ENCODE measurements around the gene HEMK1.

Gene HEMK1

DNA sequence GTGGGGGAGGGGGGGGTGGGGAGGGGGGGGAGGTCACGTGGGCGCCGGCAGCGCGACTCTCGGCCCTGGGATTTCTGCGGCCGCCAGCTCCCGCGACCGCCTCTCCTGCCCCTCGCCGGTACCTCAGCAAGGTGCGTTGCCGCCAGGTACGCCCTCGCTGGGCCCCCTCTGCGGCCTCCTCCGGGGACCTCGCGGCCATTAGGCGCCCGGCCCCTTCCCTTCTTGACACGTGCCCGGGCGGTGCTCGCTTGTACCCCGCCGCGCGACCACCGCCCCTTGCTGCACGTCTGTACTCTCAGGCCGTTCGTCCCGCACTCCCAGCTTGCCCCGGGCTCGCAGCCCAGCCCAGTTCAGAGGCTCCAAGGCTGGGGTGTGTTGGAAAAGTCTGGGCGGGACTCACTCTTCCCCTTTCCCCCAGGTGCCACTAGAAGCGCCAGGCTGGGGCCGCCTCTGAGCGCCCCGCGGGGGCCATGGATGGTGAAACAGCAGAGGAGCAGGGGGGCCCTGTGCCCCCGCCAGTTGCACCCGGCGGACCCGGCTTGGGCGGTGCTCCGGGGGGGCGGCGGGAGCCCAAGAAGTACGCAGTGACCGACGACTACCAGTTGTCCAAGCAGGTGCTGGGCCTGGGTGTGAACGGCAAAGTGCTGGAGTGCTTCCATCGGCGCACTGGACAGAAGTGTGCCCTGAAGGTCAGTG, 47.9 kb downstream of the HEMK1 start, which contains the start of gene MAPKAPK3:
Gene MAPKAPK3 (plus strand): TSS at position 56 of the 696 bp plus-strand sequence. CDS start 415 bp downstream, at position 471.
- no peak for DNase-seq

DNA sequence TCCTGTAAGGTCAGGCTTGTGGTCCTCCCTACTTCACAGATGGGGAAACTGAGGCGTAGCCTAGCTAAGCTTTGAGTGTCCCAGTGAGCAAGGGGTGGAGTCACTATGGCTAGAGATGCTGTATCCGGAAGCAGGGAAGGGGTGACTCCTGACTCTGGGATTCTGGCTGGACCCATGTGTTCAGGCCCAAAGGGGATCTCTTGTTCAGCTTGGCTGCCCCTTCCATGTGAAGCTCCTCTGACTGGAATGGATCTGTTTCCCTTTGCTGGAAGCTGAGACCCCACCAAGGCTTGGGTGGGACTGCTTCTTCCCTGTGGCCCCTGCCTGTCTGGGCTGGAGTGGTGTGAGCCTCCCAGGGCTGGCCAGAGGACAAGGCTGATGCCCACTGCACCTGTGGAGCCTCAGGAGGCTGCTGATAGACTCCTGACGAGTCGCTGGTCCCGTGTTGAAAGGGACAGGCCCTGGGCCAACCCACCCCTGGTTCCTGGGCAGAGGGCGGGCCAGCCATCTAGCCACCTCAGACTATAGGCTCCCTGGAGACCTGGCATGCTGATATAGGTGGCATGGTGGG, 48.7 kb downstream of the HEMK1 start:
- no peak for DNase-seq

DNA sequence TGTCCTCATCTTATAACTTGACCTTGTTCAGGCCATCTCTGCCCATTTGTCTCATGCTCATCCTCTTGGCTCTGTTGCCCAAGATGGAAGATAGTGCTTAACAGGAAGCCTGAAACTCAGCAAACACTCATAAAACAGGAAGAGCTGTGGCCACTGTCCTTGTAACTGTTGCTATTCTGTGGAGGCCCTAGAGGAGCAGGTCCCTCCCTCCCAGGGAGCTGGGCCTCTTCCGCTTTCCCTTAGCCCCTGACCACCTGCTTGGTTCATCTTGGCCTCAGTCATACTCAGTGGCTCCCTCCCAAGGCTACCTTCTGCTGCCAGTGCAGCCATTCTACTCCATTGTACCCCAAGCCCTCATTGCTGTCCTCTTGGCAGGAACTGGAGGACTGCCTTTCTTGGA, 51.1 kb downstream of the HEMK1 start:
- no peak for DNase-seq

DNA sequence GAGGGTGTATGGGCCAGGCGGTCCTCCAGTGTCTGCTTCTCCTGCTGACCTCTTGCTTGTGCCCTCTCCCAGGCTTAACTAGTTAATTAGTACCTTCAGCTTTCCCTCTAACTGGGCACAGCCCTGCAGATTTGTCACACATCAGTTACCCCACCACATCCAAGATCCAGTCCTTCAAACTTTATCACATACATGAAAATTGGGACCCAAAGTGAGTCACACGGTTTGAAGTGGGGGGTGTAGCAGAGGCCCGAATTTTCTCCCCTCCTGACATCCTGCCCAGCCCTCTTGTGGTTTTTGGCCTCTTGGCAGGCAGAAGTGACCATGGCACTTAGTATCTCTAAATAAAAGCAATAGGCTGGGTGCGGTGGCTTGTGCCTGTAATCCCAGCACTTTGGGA, 51.5 kb downstream of the HEMK1 start:
- no peak for DNase-seq

DNA sequence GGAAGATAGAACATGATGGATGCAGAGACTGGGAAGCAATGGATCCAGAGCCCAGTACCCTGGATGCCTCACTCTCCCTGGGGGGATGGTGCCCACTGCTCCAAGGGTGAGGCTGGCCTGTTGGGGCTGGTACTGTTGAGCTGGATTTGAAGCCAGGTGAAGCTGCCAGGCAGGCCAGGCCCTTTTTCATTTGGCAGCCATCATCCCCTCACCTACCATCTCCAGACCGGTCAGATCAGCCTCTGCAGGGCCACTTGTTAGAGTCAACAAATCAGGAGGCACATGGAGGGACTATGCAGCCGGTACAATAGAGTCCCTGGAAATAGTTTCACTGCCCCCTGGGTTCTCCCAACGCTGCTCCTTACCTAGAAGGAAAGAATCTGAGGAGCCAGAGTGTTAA, 53.6 kb downstream of the HEMK1 start:
- DNase-seq = no peak

DNA sequence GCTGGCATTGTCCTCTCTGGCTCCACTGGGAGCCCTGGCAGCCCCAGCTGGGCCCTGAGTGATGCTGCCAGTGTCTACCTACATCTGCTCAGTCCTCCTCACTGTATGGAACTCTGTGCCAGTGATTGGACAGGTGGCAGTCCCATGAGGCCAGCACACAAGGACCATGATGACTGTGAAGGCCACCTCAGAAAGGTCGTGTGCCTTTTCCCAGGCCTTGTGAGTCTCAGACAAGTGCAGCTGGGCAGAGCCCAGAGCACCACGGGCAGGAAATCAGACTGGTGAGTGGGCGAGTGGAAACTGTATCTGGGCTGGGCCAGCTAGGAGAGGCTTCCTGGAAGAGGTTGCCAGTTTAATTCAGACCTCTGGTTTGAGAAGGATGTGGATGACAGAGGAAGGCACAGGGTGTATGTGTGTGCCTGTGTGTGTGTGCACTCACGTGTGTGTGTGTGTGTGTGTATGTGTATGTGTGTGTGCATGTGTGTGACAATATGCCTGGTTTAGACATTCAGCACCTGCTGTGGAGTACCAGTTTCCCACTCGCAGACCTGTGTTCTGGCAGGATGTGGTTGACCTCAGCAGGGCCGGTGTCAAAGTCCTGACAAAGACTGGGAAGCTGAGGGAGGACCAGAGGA, 54.6 kb downstream of the HEMK1 start:
- no peak for DNase-seq

DNA sequence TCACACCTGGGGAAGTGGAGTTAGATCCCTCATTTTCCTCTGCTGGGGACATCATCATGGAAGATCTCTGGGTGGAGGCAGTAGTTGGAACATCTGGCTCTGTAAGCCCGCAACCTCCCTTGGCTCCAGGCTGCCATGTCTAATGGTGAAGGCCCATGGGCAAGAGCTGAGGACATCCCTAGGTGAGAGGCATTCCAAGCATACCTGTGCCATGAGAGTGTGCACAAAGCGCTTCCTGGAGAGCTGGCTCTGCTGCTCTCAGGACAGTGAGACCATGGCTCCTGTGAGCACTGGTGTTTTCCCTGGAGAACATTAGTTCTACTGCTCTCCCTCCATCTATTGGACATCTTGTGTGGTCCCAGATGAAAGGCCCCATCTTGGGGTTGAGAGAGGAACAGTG, 55.3 kb downstream of the HEMK1 start:
- DNase-seq = no peak

DNA sequence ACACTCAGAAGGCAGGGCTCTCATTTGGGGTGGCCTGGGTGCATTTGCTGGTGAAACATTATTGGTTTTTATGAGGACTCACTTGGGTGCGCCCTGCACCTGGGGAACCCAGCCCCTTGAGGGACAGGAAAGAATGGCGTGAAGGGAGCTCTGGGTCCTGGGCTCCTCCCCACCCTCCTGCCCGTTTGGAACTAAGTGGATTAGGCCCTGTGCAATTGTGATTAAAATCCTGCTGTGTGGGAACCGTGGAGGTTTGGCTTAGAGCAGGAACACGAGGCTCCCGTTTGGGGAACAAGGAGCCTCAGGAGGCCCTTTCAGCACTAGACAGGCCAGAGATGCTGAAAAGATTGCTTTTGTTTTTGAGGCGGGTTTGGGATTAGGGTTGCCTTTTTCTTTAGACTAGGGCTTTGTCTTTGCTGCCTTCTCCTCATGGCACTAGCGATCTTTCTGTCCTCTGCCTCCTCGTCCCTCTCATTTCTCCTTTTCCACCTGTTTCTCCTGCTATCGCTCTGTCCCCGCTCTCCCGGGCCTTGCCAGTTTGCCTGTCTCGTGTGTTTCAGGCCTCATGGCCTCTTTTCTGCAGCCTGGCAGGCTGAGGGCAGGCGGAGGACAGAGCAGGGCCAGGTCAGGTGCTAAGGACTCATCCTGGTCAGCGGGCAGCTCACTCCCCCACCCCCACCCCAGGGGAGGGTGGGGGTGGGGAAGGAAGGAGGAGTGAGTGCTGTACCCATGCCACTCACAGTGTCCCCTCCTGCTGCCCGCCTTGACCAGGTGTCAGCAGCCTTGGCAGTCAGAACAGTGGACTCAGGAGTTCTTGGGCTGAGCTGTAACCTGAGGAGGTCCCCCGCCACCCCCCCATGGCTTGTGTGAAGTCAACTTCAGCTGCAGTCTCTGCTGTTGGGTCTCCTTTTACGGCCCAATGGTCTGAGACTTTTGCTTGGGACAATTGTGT, 56.2 kb downstream of the HEMK1 start:
- DNase-seq = no peak

DNA sequence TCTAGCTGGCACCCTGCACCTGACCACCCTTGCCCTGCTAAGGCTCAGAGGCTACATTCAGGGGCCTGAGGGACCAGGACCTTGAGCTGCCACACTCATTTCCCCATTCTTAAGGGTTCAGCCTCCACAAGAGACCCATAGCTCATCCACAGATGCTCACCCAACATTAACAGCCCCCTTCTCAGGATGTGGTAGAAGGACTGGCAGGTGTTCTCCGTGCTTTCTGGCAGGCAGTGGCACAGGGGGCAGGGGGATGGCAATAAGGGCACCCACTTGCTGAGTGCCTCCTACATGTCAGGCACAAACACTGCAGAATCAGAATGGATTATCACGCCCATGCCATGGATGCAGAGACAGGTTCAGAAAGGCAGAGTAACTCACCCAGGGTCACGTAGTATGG, 57.1 kb downstream of the HEMK1 start:
- no peak for DNase-seq

DNA sequence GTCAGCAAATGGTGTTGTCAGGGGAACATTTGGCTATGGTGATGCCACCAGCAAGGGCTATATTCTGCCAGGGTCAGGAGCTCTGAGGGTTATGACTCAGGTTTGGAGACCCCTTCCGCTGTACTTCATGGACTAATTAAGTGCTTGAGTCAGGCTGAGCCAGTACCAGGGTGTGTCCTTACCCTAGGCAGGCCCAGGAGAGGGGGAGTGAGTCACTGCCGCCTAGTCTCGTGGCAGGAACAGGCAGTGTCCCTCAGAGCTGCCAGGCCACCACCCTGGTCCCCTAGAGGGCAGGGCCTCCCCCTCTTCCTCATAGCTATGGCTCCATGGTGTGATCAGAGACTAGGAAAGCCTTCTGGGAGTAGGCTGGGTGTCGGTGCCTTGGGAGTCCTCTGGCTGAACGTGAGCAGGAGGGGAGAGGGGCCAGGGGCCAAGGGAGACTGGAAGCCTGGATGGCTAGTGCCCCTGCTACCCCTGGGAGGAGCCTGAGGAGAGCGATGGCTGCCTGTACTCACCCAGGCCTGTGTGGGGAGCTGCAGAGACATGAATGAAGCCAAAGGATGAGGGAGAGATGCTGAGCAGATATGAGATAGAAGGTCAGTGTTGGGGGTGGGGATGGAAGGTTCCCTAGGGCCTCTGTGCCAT, 58.2 kb downstream of the HEMK1 start:
- no peak for DNase-seq

DNA sequence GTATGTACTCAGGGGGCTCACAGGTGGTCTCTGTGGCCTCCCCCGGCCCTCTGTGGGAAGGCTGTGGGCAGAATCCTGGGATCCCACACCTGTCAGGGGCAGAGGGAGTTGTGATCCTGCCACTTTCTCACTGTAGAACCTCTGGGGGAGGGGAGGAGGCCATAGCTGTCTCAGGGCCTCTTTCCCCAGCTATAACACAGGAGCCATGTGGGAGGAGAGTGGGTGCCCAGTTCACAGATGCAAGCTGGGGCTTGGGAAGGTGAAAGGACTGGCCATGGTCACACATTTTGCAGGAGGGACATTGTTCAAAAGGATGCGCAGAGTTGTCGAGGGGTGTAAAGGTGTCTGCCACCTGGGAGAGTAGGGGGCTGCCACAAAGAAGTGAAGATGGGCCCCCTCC, 59.3 kb downstream of the HEMK1 start:
- no peak for DNase-seq

DNA sequence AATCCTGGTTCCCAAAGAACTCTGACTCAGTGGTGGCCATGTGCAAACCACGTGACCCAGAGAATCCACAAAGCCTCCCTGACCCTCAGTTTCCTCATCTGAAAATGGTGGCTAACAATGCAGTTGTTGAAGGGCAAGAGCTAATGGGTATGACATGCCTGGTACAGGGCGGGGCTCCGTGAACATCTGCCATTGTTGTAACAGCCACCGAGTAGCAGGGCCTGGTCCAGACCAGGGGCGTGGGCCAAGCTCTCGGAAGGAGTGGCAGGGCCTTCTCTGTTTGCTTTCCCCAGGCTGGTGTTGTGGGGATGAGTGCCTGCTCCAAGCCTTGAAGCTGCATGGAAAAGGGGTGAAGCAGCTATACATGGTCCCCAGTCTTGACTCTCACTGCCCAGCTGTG, 61.1 kb downstream of the HEMK1 start:
- DNase-seq = no peak

DNA sequence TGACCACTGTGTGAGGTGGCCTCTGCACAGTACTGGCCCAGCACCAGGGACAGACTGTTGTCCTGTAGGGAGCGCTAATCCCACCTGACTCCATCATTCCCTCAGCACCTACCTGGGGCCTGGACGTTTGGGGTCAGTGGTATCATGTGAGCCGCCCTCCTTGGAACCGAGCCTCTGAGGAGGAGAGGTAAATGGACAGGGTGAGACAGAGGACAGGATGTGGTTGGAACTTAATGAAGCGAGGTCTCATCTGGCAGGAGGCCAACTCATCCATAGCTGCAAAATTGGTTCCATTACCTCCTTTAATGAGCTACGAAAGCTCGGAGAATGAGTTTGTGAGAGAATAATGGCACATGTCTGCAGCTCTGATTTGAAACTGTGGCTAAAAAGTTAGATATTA, 61.6 kb downstream of the HEMK1 start:
- no peak for DNase-seq

DNA sequence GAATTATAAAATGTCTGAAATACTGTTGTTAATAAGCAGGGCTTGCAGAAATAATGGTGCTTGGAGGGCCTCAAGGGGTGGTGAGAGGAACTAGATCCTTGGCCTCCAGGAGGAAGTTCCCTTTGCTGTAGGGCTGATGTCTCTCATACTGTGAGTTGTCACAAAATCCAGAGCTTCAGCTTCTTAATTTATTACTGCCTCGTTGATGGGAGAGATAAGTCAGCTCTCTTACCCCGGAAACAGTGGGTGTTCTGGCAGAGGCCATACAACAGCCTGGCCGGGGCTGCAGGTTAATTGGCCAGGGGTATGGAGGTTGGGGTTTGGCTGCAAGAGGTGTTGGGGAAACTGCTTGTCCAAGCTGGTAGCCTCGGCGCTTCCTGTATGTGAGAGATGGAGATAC, 63.1 kb downstream of the HEMK1 start:
- DNase-seq = no peak

DNA sequence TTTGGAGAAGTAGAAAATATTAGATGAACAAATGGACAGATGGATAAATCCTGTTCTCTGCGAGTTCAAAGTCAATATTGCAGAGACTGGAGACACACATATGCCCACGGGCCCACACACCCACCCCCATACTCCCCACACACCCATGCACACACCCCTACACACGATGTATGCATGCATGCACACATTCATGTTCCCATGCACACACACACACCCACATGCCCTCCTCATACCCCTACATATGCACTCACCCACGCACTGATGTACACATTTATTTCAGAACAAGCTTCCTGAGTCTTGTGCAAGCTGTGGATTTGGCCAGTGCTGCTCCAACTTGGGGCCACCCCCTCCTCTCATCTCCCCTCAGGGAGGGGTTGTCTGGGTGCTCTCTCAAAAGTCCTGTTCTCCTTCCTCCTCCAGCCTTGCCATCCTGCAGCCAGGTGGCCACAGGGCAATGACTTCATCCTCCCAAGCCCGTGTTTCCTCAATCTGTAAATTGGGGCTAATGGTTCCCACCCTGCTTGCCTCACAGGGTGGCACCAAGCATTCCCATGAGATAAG, 64.0 kb downstream of the HEMK1 start:
- no peak for DNase-seq

DNA sequence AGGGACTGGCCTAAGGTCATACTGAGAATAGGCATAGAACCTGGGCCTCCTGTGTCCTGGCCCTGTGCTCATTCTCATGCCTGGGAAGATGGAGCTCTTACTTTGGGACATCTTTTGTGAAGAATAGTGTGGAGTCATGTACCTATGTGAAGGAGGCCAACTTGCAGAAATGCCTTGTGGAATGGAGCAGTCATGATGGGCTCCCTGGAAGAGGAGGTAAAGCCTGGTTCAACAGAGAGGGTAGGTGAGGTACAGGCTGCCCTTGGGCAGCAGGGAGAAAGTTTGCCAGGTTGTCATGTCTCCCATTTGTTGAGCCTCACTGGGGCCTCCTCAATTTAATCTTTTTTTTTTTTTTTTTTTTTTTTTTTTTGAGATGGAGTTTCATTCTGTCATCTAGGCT, 65.7 kb downstream of the HEMK1 start:
- DNase-seq = no peak

DNA sequence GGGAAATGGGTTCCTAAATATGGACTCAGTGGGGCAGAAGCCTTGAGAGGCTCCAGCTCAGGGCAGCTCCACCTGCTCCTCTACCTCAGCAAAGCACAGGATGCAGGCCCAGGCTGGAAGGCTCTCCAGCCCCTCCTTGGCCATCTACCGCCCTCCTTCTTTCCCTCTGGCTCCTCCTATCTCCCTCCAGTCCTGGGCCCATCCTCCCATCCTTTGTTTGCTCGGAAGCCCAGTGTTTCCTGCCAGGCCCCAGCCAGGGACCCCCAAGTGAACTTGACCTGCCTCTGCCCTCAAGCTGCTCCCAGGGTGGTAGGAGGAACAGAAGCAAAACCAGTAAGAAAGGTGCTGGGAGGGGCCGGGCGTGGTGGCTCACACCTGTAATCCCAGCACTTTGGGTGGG, 67.7 kb downstream of the HEMK1 start:
- no peak for DNase-seq

DNA sequence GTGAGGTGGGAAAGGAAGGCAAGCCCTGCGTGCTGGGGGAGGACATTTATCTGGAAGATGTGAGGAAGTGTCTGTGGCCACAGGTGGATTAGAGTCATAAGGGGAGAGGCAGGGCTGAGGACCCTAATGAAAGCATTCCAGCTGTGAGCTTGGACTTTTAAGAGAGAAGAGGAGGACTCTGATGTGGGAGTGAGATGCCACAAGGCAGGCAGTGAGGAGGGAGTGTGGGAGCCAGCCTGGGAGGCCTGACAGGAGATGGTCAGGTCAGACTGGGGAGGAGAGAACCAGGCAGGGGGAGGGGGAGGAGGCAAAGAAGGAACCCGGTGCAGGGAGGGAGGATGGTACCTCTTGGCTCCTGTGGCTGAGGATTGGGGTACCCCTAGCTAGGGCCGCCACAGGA, 68.6 kb downstream of the HEMK1 start:
- no peak for DNase-seq

DNA sequence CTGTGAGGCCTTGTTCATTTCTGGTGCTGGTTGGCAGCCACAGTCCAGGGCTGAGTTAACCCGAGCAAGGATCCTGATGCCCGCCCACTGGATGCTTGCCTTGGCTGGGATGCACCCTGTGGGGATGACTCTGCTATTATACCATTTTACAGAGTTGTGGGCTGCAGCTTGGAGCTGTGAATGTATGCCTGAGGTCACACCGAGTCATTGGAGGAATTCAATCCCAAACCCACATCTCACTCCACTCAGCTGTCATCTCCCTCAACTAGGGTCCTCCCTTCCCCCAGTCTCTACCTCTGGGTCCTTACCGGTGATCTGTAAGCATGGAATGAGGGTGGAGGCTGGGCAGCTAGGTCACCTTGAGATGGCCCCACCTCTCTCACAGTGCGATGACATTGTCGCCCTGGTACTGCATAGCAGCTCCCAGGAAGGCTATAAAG, 69.8 kb downstream of the HEMK1 start:
- DNase-seq = no peak

DNA sequence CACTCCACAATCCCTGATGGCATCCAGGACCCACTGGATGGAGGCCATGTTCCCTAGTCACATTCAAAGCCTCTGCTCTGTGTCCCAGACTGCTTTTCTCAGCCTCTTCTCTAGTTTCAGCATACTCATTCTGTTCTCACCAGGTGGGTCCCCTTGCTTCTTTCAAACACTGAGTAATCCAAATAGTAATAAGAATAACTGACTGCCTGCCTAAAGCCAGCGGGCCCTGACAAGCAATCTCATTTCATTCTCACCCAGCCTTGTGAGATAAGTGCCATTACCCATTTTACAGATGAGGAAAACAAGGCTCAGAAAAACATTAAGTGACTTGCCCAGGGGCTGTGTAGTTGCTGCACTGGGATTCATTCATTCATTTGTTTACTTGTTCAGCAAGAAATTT, 73.1 kb downstream of the HEMK1 start:
- no peak for DNase-seq

DNA sequence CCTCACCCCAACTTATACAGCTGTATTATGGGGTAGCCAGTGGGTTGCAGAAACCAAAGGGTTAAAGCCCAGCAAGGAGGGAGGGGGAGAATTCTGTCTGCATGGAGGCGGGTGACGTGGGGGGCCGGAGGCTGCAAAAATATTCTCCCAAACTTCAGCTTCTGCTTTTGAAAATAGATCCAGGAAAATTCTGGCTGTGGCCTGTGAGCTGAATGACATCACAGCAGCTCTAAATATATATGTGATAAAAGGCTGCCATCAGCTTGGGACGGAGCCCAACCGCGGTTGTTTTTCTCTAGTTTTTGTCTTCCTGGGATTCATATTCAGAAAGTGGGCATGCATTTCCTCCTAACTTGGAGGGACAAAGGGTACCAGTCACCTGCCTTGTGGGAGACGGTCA, 75.2 kb downstream of the HEMK1 start:
- DNase-seq = no peak

DNA sequence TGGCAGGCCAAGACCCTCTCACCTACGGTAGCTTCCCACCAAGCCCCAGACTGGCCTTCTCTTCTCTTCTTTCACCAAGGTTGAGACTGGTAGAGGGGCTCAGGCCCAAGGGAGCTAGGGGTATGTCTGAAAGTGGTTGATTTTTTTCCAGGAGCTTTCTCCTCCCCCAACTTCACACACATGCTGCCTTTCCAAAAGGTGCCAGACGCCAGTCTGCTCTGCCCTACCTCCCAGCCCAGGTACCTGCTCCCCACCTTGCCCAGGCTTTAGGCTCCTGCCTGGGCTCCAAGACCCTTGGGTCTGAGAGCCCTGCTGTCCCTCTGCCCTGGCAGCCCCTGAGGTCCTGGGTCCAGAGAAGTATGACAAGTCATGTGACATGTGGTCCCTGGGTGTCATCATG, 76.1 kb downstream of the HEMK1 start:
- no peak for DNase-seq

All from CD4-positive, alpha-beta T cell treated with Interleukin-4 for 4 hours (primary cell).